Measurements from ENCODE around the gene SLC12A9.

- TF ChIP-seq CTCF (IDR thresholded peaks at IDR 0.05 in 2 of 3, conservative IDR thresholded peaks at IDR 0.05 in 1 of 3; ENCODE audit: borderline replicate concordance in 1 of 3, insufficient read depth in 1 of 3, low read depth in 2 of 3, low read length in 2 of 3) (no peak), POLR2A (IDR thresholded peaks at IDR 0.05; ENCODE audit: borderline replicate concordance, extremely low read depth, insufficient read depth, insufficient read length) (no peak), EZH2 (IDR thresholded peaks at IDR 0.05) (no peak), SIN3A (IDR thresholded peaks at IDR 0.05; ENCODE audit: low read depth) (no peak), ZNF274 (IDR thresholded peaks at IDR 0.05; ENCODE audit: low read depth, low read length) (no peak), POLR2AphosphoS5 (IDR thresholded peaks at IDR 0.05; ENCODE audit: low read depth, low read length) (no peak), CEBPB (IDR thresholded peaks at IDR 0.05; ENCODE audit: low read depth) (no peak), MAX (IDR thresholded peaks at IDR 0.05) (no peak), SP1 (IDR thresholded peaks at IDR 0.05; ENCODE audit: low read depth) (no peak), JUND (IDR thresholded peaks at IDR 0.05) (no peak), ELF1 (IDR thresholded peaks at IDR 0.05; ENCODE audit: borderline replicate concordance, low read depth) (no peak), RAD21 (IDR thresholded peaks at IDR 0.05; ENCODE audit: low read depth) (no peak), YY1 (IDR thresholded peaks at IDR 0.05; ENCODE audit: extremely low read depth, insufficient replicate concordance, low read depth, low read length) (no peak), EZH2phosphoT487 (IDR thresholded peaks at IDR 0.05; ENCODE audit: borderline replicate concordance) (no peak)
These were observed 16.4 kb upstream of the SLC12A9 start for GRCh38 chr7:100835903-100836811.
